Measurements from ENCODE around the gene MFSD2A.
"Not testable (repeated sequence)": the region's sequence is repeated elsewhere in the genome, so short reads cannot be mapped to it uniquely, and the experiment has no call there.

The MFSD2A gene

DNA sequence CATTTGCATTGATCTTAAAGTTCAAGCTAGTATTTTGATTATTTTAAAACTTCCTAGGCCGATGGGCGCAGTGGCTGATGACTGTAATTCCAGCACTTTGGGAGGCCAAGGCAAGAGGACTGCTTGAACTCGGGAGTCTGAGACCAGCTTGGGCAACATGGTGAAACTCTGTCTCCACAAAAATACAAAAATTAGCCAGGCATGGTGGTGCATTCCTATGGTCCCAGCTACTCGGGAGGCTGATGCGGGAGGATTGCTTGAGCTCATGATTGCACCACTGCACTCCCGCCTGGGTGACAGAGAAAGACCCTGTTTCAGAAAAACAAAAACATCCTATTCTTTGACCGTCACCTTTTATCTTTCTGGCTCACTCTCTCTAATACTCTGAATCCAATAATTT is 30.0 kb downstream of the MFSD2A start:
- DNase-seq, result no peak
- in situ Hi-C loops (cut with MboI; ENCODE audit: low pct_unique_long_range_greater_than_20kb, low sequenced_read_pairs), result loop anchor here (25.0 kb wide), 1 partner anchor 173 kb away; no protein-coding TSS in a partner anchor

DNA sequence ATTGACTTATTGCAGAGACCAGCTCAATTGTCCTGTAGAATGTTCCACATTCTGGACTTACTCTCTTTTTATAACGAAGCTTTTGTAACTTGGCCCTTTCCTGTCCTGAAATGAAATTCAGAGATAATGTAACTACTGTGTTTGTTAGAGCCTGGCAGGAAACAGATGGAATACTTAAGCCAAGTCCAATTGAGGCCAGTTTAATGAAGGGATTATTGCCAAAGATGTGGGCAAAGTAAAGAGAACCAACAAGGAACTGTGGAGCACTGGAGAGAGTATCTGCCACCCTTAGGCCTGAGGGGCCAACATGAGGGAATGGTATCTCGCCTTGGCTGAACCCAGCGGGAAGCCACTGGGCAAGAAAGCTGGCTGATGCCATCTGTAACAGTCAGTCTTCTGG is 32.9 kb downstream of the MFSD2A start:
- in situ Hi-C loops (cut with MboI; ENCODE audit: low pct_unique_long_range_greater_than_20kb, low sequenced_read_pairs), result loop anchor here (25.0 kb wide), 1 partner anchor 176 kb away; no protein-coding TSS in a partner anchor
- DNase-seq, result peak; percentile 28

DNA sequence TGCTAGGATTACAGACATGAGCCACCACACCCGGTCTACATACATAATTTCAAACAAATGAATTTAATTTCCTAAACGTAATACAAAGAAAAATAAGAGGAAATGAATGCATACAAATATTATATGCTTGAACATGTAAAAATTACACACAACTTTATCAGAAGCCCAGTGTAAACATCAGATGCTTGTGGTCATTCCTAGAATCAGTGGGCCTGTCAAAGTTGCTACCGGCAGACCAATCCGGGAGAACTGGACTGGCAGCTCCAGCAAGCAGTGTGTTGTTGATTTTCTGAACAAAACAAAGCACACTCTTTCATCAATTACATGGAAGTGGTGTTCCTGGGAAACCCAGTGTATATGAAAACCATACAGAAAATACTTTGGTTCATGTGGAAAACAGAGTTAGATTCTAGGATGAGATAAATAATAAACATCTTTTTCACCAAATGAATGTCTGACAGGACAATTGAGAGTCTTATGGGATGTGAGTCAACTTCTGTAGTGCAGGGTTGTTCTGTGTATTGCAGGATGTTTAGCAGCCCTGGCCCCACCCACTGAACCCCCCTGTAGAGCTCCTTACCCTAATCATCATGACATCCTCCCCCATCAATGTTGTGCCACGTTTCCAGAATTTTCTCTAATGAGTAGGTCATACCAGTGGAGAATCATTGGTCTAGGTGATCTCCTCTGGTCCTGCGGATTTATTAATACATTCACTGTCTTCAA is 33.8 kb downstream of the MFSD2A start:
- DNase-seq, result no peak
- in situ Hi-C loops (cut with MboI; ENCODE audit: low pct_unique_long_range_greater_than_20kb, low sequenced_read_pairs), result loop anchor here (25.0 kb wide), 1 partner anchor 176 kb away; no protein-coding TSS in a partner anchor

DNA sequence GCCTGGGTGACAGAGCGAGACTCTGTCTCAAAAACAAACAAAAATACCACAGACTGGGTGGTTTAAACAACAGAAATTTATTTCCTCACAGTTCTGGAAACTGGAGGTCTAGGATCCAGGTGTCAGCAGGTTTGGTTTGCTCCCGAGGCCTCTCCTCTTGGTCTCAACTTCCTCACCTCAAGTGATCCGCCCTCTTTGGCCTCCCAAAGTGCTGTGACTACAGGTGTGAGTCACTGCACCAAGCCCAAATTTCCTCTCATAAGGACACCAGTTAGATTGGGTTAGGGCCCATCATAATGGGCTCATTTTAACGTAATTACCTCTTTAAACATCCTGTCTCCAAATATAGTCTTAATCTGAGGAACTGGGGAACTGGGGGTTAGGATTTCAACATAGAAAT is 35.5 kb downstream of the MFSD2A start:
- in situ Hi-C loops (cut with MboI; ENCODE audit: low pct_unique_long_range_greater_than_20kb, low sequenced_read_pairs), result loop anchor here (25.0 kb wide), 1 partner anchor 178 kb away; no protein-coding TSS in a partner anchor
- no peak for DNase-seq

DNA sequence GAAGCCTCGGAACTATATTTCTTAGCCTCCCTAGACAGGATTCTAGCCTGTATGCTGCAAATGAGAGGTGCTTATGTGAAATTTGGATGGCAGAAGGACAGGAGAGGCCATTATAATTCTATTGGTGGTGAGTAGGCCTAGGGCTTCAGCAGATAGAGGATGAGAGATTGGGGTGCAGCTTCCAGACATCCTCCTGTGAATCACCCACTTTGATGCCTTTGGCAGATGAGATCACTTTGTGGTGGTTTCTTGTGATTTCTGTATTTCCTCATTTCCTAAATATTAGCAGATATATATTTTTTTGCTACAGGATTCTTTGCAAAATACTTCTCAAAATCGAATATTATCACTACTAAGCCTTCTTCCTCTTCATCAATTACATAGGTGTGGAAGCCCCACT is 37.3 kb downstream of the MFSD2A start:
- no peak for DNase-seq
- in situ Hi-C loops (cut with MboI; ENCODE audit: low pct_unique_long_range_greater_than_20kb, low sequenced_read_pairs), result loop anchor here (25.0 kb wide), 1 partner anchor 180 kb away; no protein-coding TSS in a partner anchor

DNA sequence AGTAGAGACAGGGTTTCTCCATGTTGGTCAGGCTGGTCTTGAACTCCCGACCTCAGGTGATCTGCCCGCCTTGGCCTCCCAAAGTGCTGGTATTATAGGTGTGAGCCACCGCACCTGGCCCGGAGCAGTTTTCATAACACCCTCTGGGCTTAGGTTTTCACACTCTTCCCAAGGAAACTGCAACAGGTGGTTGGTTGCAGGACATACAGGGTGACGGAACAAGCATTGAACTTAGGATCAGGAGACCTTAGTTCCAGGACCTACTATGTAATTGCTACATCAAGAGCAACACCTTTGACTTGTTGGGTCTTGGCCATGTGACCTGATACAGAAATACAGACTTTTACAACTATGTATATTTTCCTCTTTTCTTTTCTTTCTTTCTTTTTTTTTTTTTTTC is 37.9 kb downstream of the MFSD2A start:
- no peak for DNase-seq
- in situ Hi-C loops (cut with MboI; ENCODE audit: low pct_unique_long_range_greater_than_20kb, low sequenced_read_pairs), result loop anchor here (25.0 kb wide), 1 partner anchor 181 kb away; no protein-coding TSS in a partner anchor

DNA sequence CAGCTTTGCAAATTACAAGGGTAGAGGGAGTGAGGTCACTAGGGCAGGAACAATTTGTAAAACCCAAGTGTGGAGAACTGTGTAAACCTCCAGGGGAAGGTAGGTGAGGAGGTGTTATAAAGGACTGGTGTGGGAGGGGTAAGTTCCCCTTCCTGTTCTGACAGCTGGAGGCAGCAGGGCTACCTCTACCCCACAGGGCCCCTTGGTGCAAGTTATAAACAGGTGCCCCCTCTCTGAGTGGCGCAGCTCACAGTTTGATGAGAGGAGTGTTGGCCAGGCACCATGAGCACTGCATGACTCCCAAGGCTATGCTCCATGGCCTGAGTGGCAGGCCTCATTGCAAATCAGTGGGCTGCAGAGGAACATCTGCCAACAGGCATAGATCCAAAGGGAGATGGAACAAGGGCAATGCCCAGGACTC is 41.0 kb downstream of the MFSD2A start:
- in situ Hi-C loops (cut with MboI; ENCODE audit: low pct_unique_long_range_greater_than_20kb, low sequenced_read_pairs), result loop anchor here (25.0 kb wide), 1 partner anchor 184 kb away; no protein-coding TSS in a partner anchor

DNA sequence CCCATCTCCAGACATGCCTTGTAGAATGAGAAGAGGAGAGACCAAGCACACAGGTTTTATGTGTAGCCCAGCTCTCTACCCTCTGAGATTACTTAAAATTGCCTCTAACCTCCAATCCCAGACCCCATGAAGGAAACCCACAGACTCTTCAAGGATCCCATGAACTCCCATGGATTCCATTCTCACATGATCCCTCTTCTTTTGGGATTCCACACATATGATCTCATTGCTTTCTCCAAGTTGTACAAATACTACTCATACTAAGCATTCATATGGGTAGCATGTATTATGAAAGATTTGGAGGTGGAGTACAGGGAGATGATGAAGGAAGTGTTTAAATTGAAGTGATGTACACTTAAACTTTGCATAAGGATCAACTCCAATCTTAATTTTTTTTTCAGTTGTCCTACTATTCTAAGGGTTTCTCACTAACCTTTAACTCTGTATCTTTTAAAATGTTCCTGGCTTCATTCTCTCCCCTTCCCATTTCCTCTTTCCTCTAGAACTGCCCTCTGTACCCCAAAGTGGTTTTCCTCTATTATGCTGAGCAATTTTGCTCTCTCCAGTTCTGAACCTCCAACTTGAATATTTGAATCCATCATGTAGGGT is 41.6 kb downstream of the MFSD2A start:
- in situ Hi-C loops (cut with MboI; ENCODE audit: low pct_unique_long_range_greater_than_20kb, low sequenced_read_pairs), result loop anchor here (25.0 kb wide), 1 partner anchor 184 kb away; no protein-coding TSS in a partner anchor
- DNase-seq, result no peak

More for the DNA sequence above, 41.0 kb downstream of the MFSD2A start:
- peak; percentile 45 for DNase-seq

DNA sequence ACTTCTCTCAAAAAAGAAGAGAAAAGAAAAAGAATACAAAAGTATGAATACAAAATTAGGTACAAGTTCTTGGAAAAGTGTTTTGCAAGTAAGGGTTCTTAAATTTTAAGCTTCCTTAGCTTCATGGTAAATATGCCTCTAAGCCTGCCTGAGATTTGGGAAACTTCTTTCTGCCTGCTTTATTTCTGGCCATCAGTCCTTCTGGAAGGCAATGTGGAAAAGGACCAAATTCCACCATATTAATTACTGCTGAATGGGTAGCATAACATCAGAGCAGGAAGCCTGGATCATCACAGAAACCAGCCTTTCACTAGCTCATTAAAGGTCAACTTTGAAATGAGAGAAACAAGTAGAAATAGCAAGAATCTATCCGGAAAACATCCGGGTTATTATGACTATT is 46.5 kb downstream of the MFSD2A start:
- DNase-seq, result no peak
- in situ Hi-C loops (cut with MboI; ENCODE audit: low pct_unique_long_range_greater_than_20kb, low sequenced_read_pairs), result no loop called here

DNA sequence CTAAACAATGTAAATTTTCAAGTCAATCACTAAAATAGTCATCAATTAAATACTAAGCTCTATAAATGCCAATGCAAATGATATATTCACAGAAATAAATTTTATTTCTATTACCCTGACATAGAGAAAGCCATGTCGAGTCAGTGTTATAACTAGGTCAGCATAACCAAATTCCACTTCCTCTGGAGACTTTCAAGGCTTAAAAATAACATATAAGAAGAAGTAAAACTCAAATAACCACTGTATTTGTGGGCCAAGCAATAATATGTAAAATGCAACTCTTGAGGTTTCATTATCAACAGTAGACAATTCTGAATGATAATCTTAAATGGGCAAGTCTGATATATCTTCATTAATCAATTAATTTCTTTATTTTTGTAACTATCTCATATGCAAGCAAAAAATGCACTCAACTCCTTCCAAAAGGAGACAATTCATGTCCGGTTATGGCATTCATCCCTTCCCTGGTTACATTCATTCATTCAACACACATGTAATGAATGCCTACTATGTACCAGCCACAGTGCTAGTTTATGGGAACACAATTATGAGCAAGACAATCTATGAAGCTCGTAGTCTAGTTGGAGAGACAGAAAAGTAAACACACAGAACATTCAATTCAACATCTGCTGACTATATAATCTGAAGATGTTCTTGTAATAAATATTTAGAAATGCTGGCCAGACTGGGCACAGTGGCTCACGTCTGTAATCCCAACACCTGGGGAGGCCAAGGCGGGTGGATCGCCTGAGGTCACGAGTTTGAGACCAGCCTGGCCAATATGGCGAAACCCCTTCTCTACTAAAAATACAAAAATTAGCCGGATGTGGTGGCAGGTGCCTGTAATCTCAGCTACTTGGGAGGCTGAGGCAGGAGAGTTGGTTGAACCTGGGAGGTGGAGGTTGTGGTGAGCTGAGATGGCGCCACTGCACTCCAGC is 48.5 kb downstream of the MFSD2A start:
- no peak for DNase-seq
- in situ Hi-C loops (cut with MboI; ENCODE audit: low pct_unique_long_range_greater_than_20kb, low sequenced_read_pairs), result no loop called here

DNA sequence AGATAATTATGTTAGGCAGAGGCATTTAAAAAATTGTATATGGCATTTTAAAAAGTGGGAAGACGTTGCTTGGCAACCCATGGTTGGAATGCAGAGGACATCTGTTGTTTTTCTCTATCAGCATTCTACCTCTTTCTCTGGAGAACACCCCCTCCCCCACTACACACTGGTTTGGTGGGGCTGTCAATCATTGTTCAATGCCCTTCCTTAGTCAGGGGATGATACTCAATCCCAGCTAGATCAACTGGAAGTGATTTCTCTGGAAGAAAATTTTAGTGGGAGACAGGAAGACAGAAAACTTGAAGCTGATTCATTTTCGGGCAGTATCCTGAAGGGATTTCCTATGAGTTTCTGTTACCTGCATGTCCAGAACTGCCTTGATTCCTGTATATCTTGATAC is 49.9 kb downstream of the MFSD2A start:
- in situ Hi-C loops (cut with MboI; ENCODE audit: low pct_unique_long_range_greater_than_20kb, low sequenced_read_pairs), result no loop called here
- DNase-seq, result no peak

DNA sequence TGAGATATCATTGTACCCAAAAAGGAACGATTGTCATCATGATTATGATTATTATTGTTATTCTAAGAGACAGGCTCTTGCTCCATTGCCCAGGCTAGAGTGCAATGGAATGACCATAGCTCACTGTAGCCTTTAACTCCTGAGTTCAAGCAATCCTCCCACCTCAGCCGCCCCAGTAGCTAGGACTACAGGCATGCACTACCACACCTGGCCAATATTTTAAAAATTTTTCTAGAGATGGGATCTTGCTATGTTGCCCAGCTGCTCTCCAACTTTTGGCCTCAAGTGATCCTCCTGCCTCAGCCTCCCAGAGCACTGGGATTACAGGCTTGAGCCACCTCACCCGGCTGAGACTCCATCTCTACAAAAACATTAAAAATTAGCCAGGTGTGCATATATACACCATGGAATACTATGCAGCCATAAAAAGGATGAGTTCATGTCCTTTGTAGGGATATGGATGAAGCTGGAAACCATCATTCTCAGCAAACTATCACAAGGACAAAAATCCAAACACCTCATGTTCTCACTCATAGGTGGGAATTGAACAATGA is 52.6 kb downstream of the MFSD2A start:
- in situ Hi-C loops (cut with MboI; ENCODE audit: low pct_unique_long_range_greater_than_20kb, low sequenced_read_pairs); DNase-seq: not testable (repeated sequence)

DNA sequence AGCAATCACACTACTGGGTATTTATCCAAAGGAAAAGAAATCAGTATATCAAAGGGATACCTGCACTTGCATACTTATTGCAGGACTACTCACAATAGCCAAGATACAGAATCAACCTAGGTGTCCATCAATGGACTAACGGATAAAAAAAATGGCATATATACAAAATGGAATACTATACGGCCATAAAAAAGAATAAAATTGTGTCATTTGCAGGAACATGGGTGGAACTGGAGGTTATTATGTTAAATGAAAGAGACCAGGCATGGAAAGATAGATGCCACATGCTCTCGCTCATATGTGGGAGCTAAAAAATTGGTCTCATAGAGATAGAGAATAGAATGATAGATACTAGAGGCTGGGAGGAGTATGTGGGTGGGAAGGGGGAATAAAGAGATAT is 56.3 kb downstream of the MFSD2A start:
- in situ Hi-C loops (cut with MboI; ENCODE audit: low pct_unique_long_range_greater_than_20kb, low sequenced_read_pairs), result no loop called here

DNA sequence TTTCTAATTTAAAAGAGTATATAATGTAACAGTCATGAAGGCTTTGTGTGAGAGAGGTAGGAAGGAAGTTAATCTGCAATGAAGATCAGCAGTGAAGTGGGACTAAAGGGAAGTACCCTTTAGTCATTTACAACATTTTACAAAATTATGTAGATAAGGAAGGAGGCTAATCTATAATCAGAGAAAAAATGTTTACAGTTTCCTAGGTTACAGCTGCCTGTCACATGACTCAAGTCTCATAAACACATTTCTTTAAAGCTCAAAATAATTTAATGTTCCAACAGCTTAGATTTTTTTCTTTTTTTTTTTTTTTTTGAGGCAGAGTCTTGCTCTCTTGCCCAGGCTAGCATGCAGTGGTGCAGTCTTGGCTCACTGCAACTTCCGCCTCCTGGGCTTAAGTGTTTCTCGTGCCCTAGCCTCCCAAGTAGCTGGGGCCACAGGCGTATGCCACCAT is 59.3 kb downstream of the MFSD2A start:
- in situ Hi-C loops (cut with MboI; ENCODE audit: low pct_unique_long_range_greater_than_20kb, low sequenced_read_pairs), result no loop called here
- peak; percentile 61 for DNase-seq

More for the DNA sequence above, 56.3 kb downstream of the MFSD2A start:
- DNase-seq, result no peak

DNA sequence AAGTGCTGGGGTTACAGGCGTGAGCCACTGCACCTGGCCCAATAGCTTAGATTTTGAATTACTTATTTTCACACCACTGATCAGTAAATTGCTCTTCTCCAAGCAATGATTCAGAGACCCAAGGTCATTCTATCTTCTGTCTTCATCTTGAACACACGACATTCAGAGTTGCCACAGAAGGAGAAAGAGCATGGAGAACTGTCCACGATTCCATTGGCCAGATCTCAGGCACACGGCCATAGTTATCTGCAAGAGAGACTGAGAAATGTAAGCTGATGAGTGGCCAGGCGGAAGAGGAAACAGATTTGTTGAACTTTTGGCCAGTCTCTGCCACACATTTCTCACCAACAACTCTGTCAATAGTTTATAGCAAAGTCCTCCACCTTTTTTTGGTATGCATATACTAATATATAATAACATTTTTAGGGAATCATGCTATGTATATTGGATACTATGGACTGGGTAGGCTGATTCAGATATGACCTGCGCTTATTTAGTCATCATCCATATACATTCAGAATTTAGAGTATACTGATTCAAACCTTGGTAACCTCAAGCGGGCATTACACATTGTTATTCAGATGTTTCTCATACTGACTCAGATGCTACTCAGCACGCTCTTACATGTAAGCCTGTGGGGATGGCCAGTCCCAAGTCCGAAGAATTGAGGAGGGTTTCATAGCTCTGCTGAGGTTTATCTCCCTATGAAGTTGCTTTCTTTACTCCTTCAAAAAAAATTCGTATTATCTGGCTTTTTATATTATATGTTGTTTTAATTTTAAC is 60.1 kb downstream of the MFSD2A start:
- no peak for DNase-seq

DNA sequence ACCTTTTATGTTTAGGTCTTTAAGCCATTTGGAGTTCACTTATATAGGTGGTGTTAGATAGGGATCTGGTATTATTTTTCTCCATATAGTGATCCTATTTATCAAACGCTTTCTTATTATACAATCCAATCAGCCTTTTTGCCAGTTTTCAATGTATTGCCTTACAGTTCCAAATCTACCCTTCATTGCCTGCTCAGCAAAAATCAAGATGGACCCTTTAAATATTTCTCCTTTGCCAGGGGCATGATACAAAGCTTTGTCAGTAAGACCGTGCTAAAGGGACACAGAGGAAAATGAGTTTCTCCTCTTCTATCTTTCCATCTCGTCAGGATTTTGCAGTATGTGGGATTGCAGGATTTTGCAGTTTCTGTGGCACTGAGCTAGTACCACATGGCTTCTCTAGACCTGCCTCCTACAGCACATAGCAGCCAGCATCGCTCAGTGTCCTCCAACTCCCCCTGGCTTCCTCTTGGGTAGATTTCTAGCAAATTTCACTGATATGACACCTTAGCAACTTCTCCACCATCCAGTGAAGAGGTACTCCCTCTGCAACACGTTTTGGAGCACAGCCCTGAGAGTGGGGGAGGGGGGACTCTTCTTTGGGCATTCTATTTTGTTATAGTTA is 63.1 kb downstream of the MFSD2A start:
- no peak for DNase-seq
- in situ Hi-C loops (cut with MboI; ENCODE audit: low pct_unique_long_range_greater_than_20kb, low sequenced_read_pairs), result no loop called here

More for the DNA sequence above, 60.1 kb downstream of the MFSD2A start:
- in situ Hi-C loops (cut with MboI; ENCODE audit: low pct_unique_long_range_greater_than_20kb, low sequenced_read_pairs), result no loop called here
